HG03280 (cell line): ENCODE results near the gene TP53AIP1.

Source experiments
- ATAC-seq: cut with Tn5 transposase; IDR thresholded peaks from one replicate; pipeline ENCODE4 v1.9.1; 2021; ENCODE audit warnings: mild to moderate bottlenecking, moderate library complexity; ENCODE audit not compliant: unreplicated experiment

Gene TP53AIP1

GRCh38 chr11:128908391-128909246 is 34.1 kb downstream of the TP53AIP1 start:
- no peak for ATAC-seq

GRCh38 chr11:128907585-128907984 is 35.1 kb downstream of the TP53AIP1 start:
- ATAC-seq: no peak

GRCh38 chr11:128906185-128907050 is 36.3 kb downstream of the TP53AIP1 start:
- no peak for ATAC-seq

GRCh38 chr11:128905345-128906184 is 37.1 kb downstream of the TP53AIP1 start:
- ATAC-seq: no peak

- no peak for ATAC-seq
These were observed 37.9 kb downstream of the TP53AIP1 start for GRCh38 chr11:128904656-128905344.

- ATAC-seq: no peak
These were observed 38.4 kb downstream of the TP53AIP1 start for GRCh38 chr11:128904303-128904655.

- ATAC-seq: no peak
These were observed 39.2 kb downstream of the TP53AIP1 start for GRCh38 chr11:128903248-128904061.

GRCh38 chr11:128902515-128903066 is 40.1 kb downstream of the TP53AIP1 start:
- no peak for ATAC-seq

- no peak for ATAC-seq
These were observed 40.8 kb downstream of the TP53AIP1 start for GRCh38 chr11:128901653-128902514.

- ATAC-seq: no peak
These were observed 42.2 kb downstream of the TP53AIP1 start for GRCh38 chr11:128900468-128900867.

- ATAC-seq: no peak
These were observed 43.9 kb downstream of the TP53AIP1 start for GRCh38 chr11:128898580-128899344.

GRCh38 chr11:128897826-128898225 is 44.8 kb downstream of the TP53AIP1 start:
- no peak for ATAC-seq

- ATAC-seq: no peak
These were observed 46.3 kb downstream of the TP53AIP1 start for GRCh38 chr11:128896356-128896755.

GRCh38 chr11:128895526-128895925 is 47.1 kb downstream of the TP53AIP1 start:
- ATAC-seq: no peak

- no peak for ATAC-seq
These were observed 48.0 kb downstream of the TP53AIP1 start for GRCh38 chr11:128894685-128895084.

- no peak for ATAC-seq
These were observed 48.4 kb downstream of the TP53AIP1 start for GRCh38 chr11:128894286-128894681.

- ATAC-seq: no peak
These were observed 48.9 kb downstream of the TP53AIP1 start for GRCh38 chr11:128893578-128894285.
